HG03139 (cell line): ENCODE data around the gene NEDD9.

Source experiments
- ATAC-seq: cut with Tn5 transposase; IDR thresholded peaks from one replicate; pipeline ENCODE4 v1.9.1; 2021; ENCODE audit not compliant: unreplicated experiment

Gene NEDD9

DNA sequence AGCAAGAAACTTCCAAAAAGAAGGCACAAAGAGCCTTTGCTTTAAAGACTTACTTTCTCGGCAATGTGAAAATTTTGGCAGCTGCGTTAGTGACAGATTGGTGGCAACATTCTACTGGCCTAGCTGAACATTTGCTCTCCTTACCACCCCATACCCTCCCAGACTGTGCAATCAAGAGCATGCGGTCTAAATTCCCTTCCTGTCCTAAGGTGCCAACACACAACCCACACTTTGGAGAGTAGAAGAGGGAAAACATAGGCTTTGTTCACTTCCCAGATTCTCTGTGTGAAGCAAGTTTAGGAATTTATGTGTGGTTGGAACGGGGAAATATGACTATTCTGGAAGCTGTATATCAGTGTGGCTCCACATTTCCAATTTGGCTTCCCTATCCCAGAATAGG, 29.8 kb upstream of the NEDD9 start:
- ATAC-seq = no peak

DNA sequence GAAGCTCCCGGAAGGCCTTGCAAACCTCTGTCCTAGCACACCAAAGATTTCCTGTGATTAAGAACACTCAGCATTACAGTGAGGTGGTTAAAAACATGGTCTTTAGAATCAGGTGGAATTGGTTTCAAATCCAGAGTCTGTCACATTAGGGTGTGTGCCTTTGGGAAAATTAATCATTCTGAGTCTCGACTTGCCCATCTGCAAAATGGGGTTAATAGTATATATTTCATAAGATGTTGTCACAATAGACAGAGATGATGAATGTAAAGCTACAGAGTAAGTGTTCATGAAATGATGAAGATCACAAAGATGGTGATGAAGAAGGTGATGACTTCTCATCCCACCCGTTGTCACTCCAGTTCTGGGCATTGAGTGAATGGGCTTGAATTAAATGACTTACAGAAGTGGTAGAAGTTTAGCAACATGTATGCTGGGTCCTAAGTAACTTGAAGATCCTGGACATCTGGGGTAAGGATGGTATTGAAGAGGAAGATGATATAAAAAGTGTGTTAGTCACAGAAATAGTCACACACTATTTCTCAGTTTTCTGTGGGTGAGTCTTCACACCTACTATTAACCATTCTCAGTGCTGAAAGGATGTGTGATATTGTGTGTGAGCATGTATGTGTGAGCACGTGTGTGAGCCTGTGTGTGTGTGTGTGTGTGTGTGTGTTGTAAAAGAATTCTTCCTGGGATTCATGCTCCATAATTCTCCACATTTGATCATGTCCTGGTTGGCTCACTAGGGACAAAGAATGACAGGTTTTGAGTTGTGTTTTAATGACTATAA, 28.0 kb upstream of the NEDD9 start:
- ATAC-seq = no peak

DNA sequence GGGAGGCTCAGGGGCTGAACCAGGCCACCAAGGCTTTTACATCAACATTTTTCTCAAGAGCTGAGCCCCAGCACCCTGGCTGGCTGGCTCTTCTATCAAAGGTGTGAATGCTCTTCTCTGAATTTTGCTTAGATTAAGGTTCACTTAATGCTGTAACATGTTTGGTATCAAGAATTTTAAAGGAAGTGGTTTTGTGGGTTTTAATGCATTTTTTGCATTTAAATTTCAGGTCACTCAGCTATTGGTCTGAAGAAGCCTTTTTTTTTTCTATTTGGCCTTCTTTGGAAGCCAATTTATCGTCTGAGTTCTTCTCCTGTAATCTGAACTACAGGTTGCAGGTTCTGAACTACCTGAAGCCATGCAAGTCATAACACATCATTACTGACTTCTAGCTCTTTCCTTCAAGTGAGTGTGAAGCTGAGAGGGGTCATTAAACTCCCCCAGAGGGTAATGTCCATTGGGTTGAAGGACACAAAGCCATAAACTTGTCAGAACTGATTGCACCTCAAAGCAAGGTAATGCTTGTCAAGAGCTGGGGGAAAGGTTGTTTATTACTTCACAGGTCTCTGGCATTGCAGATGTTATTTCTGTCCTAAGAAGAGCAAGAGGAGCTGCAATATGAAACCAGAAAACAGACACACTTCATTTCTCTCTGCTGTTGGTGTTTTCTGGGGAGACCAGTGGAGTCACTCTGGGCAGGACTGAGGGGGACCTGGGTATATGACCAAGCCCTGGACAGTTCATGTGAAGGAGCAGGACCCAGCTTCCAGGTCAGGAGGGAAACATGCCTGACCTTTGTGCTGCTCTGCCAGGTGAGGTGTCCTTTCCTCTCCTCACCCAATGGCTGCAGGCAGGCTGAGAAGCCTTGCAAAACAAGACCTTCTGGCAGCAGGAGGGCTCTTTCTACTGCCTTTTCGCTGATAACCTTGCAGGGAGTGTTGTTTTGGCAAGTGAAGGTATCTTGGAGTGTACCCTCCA, 26.1 kb upstream of the NEDD9 start:
- ATAC-seq = no peak

DNA sequence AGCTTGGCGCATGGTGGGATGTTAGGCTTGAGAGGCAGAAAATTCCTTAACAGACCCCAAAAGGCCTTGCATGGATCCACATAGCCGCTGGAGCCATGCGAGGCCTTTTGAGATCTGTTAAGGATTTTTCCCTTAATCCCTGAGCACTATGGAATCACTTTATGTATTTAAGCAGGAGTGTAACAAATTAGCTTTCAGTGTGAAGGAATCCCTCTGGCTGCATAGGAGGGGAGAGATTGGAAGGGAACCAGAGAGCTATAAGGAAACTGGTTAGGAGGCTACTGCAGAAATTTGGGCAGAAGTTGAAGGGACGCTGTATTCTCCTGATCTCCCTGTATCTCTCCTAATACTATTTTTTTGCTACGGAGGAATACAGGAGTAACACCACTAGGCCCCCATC, 23.1 kb upstream of the NEDD9 start:
- no peak for ATAC-seq

DNA sequence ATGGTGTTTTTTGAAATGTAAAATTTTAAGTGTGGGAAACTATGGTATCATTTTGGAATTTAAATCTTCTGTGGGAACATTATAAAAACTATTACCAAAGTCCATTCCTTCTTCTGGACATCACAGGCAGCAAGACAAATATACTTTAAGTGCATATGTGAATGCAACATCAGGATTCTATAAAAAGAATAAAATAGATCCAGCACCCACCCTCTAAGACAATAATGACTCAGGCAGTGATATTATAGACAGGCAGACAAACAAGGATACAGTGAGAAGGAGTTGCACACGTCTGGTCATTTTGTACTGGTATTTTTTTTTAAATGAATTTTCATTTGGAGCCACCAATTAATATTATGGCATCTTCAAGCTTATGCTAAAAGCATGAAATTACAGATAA, 21.1 kb upstream of the NEDD9 start:
- no peak for ATAC-seq

- ATAC-seq = no peak
These were observed 19.3 kb upstream of the NEDD9 start for GRCh38 chr6:11251553-11252360.

DNA sequence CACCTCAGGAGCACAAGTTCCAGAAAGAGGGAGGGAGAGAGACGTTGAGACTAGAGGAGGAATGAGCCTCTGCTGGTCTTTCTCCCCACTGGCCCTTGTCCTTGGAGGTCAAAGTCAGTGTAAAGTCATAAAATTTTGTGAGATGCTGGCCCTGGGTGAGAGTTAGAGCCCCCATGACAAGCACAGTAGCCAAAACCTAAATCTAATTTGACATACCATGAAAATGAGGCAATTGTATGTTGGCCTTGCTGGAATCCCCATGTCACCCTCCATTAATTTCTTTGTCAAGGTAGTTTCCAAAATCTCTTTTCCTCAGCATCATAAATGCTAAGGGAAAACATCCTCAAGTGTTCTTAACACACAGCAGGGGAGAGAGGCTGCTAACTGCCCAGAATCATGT, 17.6 kb upstream of the NEDD9 start:
- no peak for ATAC-seq

- ATAC-seq = no peak
These were observed 16.7 kb upstream of the NEDD9 start for GRCh38 chr6:11248974-11249761.

- no peak for ATAC-seq
These were observed 14.3 kb upstream of the NEDD9 start for GRCh38 chr6:11246722-11247121.

GRCh38 chr6:11245381-11246256, 13.2 kb upstream of the NEDD9 start:
- ATAC-seq = no peak

DNA sequence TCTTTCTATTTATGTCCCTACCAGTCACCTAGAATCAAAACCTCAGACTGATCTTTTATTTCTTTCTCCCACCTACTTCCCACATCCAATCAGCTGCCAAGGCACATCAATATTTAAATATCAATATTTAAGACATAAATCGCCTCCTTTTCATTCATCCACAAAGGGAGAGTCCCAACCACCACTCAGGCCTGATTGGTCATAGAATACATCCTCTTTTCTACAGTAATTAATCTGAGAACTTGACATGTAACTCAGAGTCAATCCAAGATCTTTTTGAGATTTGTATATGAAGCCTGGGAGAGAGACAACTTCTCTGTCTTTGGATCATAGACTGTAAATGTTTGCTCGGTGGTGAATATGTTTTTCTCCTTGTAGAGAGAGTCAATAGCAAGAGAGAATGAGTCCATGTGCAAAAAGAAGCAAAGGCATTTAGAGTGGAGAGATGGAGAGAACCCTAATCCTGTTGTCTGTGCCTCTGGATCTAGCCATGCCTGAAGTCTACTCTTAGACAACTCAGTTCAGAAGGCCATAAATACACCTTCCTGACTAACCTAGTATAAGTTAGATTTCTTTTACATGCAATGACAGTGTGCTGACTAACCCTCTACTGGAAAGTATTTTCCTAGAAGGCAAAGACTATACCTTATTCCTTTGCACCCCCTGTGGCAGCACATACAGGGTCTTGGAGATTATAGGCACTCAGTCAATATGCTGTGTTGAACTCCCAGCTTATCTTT, 12.1 kb upstream of the NEDD9 start:
- ATAC-seq = no peak

DNA sequence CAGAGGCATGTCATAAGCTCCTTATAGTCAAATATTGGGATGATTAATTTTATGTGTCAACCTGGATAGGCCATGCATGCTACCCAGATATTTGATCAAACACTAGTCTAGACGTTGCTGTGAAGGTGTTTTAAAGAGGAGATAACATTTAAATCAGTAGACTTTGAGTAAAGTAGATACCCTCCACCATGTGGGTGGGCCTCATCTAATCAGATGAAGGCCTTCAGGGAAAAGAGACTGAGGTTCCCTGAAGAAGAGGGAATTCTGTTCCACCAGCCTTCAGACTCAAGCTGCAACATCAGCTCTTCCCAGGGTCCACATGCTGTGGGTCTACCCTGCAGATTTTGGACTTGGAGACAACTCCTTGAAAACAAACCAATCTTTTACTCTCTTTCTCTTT, 11.4 kb upstream of the NEDD9 start:
- ATAC-seq = no peak

- no peak for ATAC-seq
These were observed 10.2 kb upstream of the NEDD9 start for GRCh38 chr6:11242711-11243110.

DNA sequence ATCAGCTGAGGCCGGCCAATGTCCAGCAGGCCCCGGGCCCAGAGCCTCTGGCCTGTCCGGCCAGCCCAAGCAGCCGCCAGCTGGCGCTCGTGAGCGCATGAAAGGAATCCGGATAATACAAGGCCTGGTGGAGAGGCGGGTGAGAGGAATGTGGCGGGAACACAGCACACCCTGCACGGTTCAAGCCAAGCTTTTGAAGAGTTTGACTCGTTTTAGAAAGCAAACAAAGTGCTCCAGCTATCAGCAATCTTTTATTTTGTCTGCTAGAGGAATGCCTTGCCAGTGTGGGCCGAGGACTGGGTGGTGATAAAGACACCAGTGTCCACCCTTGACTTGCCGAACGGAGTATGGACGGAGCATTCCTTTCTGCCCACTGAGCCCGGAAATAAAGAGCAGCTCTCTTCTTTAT, 9.3 kb upstream of the NEDD9 start:
- ATAC-seq = no peak

- no peak for ATAC-seq
These were observed 8.8 kb upstream of the NEDD9 start for GRCh38 chr6:11241154-11241792.

GRCh38 chr6:11237956-11238355, 5.5 kb upstream of the NEDD9 start:
- no peak for ATAC-seq

DNA sequence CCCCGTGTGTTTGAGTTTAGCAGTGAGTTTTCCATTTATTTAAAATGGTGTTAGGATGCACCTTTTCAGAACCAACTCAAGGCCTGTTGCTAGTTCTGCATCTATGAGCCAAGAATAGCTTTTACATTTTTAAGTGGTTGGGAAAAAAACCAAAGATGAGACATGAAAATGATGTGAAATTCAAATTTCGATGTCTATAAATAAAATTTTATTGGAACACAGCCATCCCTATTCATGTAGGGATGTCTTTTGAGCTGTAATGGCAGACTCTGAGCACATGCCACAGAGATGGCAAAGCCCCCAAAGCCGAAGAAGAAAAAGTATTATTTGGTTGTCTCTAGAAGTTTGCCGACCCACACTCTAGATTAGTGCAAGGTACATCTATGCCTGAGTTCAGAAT, 5.0 kb upstream of the NEDD9 start:
- no peak for ATAC-seq

DNA sequence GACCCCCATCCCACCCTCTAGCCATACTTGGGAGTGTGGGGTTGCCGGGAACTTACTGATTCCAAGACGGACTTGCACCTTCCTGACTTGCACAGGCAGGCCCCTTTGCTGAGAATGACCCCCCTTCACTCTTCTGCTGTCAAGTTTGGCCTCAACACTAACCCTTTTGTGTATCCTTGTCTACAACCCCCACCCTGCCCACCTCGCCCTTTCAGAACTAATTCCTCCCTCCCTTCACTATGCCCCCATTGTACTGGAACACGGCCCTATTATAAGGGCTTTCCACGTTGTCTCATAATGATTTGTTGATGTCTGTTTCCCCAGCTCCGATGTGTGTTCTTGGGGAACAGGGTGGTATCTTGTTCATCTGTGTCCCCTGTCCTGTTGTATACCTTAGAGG, 4.4 kb upstream of the NEDD9 start:
- no peak for ATAC-seq
